22Rv1 (cell line): ENCODE measurements around the gene DRD2.

Experiments used
- H3K27ac ChIP-seq: fragments of 450-650 bp; 2 replicates; pipeline ENCODE4 v1.5.1; 2017
- ZFX ChIP-seq: fragments of 450-650 bp; IDR thresholded peaks from 2 replicates; pipeline ENCODE4 v1.6.1; 2017; ENCODE audit warnings: antibody characterized with exemption, borderline replicate concordance
- TF ChIP-seq, protein P1 (sequence below): fragments of 450-650 bp; IDR thresholded peaks from 2 replicates; pipeline ENCODE4 v1.5.1; 2017; ENCODE audit warnings: mild to moderate bottlenecking

Gene DRD2

DNA sequence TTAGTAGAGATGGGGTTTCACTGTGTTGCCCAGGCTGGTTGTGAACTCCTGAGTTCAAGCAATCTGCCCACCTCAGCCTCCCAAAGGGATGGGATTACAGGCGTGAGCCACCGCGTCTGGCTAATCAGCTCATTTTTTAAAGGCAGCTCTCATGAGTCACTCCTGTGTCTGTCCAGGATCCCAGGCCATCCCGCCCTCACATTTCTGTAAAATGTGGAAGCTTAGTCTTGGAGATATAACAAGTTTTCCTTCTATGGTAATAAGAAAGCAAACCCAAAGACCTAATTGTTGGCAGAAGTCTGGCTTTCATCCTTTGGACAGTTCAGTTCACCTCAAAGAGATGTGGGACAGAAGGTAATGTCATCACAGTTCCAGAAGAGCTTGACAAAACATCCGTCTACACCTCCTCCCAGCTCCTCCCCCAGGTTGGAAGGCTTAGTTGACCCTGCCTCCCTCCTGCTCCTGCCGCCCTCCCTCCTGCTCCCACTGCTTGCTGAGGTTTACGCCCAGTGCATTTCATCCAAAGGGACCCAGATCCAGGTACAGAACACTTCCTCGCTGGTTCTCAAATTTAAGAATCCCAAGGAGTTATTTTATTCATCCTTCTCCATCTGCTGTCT is 6.4 kb downstream of the DRD2 start:
- no peak overlapping the region for H3K27ac ChIP-seq
- TF ChIP-seq ZFX: no peak
- TF ChIP-seq, protein P1, sequence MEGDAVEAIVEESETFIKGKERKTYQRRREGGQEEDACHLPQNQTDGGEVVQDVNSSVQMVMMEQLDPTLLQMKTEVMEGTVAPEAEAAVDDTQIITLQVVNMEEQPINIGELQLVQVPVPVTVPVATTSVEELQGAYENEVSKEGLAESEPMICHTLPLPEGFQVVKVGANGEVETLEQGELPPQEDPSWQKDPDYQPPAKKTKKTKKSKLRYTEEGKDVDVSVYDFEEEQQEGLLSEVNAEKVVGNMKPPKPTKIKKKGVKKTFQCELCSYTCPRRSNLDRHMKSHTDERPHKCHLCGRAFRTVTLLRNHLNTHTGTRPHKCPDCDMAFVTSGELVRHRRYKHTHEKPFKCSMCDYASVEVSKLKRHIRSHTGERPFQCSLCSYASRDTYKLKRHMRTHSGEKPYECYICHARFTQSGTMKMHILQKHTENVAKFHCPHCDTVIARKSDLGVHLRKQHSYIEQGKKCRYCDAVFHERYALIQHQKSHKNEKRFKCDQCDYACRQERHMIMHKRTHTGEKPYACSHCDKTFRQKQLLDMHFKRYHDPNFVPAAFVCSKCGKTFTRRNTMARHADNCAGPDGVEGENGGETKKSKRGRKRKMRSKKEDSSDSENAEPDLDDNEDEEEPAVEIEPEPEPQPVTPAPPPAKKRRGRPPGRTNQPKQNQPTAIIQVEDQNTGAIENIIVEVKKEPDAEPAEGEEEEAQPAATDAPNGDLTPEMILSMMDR: no peak

DNA sequence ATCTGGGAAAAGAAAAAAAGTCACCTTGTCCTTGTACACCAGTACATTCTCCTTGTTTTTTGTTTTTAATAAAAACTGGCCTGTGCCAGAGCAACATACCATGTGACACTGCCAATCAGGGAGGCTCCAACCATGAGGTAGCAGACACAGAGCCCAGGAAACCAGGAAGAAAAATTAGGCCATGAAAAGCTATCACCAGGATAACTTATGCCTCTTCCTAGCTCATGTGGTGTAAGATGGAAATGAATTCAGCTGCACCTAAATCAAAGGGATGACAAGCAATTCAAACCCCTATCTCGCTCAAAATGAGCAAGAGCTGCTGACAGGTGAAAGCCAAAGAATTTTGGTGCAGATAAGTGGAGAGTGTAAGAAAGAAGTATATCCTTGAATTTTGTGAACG is 7.7 kb downstream of the DRD2 start:
- no peak for TF ChIP-seq ZFX
- TF ChIP-seq, protein P1: no peak
- H3K27ac ChIP-seq: no peak overlapping the region

DNA sequence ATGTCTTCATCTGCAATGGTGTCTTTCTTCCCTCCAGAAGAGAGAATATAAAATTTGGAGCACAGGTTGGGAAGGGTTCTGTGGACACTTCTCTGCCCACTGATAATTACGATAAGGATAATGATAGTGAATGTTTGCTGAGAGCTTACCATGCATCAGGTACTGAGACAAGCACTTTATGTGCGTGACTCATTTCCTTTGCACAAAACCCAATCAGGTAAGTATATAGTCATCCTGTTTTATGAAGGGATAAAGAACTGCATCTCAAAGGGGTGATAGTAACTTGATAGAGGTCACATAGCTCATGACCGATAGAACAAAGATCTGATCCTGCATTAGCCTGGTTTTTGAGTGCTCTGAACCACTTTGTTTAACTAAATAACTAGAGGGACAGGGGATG is 9.4 kb downstream of the DRD2 start:
- H3K27ac ChIP-seq: no peak overlapping the region
- TF ChIP-seq, protein P1: no peak
- no peak for TF ChIP-seq ZFX

DNA sequence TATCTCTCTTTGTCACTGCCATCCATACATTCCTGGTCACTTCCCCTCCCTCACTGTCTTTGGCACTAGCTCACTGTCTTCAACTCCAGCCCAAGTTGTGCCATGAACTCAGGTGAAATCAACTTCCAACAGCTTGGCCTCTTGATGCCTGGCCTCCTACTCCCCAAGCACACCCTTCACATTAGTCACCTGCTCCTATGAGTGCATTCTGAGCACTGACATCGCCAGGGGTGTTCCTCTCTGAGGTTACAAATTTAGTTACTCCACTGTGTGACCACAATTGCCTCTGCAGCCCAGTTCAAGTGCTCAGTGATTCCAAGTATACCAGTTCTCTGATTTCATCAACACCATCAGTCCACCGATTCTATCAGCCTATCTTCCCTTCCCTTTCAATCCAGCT is 10.8 kb downstream of the DRD2 start:
- no peak overlapping the region for H3K27ac ChIP-seq
- TF ChIP-seq, protein P1: no peak
- TF ChIP-seq ZFX: no peak

DNA sequence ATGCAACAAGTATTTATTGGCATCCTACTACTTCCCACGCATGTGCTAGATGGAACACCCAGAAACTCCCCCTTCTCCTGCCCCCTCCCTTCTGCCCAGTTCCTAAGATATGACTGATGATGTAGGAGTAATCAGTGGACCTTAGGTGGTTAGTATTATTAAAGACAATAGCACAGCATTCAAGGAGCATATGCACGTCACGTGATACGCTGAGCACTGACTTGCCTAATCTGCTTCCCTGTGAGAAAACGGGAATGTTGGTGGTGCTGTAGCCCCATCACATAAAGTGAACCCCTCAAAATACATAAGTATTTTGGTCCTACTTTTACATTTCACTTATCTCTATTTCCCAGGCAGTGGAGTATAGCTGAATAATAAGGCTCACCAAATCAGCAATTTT is 12.4 kb downstream of the DRD2 start:
- TF ChIP-seq ZFX: no peak
- TF ChIP-seq, protein P1: no peak
- no peak overlapping the region for H3K27ac ChIP-seq

DNA sequence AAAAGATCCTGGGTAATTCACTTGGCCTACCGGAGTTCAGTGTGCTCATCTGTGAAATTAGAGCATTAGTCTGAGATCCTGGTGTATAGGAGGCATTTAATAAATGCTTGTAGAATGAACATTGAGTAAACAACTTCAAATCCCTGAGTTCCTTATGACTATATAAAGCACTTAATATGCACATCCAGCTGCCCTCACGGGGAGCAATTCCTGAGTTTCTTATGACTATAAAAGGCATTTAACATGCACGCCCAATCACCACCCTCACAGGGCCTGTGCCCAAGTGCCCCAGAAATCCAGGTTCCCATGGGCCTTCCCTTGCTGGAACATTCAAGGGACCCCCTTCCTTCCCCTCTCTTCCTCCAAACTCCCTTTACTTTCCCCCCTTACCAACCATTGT is 13.6 kb downstream of the DRD2 start:
- H3K27ac ChIP-seq: no peak overlapping the region
- no peak for TF ChIP-seq ZFX
- TF ChIP-seq, protein P1: no peak

DNA sequence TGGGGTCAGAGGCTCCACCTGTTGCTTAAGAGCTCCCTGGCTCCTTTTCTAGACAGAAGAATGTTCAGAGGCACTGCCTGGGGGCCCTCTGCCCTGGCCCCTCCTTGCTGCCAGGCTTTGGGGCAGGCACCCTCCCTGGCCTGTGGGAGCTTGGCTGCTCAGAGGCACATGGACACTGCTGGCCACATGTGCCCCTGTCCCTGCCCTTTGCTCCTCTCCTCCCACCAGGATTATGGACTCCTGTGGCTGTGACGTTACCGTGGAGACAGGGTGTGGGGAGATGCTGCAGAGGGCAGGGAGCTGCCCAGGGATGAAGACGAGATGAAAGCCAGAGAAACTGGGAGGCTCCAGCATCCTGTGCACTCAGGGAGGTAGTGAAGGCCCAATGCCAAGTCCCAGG is 14.7 kb downstream of the DRD2 start:
- no peak for TF ChIP-seq ZFX
- TF ChIP-seq, protein P1: no peak

More for the DNA sequence above, 14.7 kb downstream of the DRD2 start:
- H3K27ac ChIP-seq: no peak overlapping the region
